Psoas muscle (tissue), 8 donors: ENCODE measurements around the gene NOC2L. TPM values are rescaled to one million over a fixed set of nuclear protein-coding genes. Genes with fewer than 3 reads are reported as not detected.
"Not testable (repeated sequence)": the region's sequence is repeated elsewhere in the genome, so short reads cannot be mapped to it uniquely, and the experiment has no call there.

Experiments
- ATAC-seq, 4 donors: fragments of 200-7000 bp; cut with Tn5 transposase; one replicate each; pipeline ENCODE4 v1.9.1; 2020; ENCODE audit warnings: moderate library complexity in 3 of 4, mild to moderate bottlenecking in 2 of 4
- DNase-seq, 2 donors: peaks; one replicate each; pipeline ENCODE4 v3.0.0-alpha.2; 2020
- H3K27ac ChIP-seq: fragments of 200-600 bp; one replicate; pipeline ENCODE4 v1.8.0; 2022
- H3K27me3 ChIP-seq, 3 donors: fragments of 200-600 bp in 1 of 3; one replicate each; pipeline versions ENCODE4 v1.6.1 to v1.8.0; 2013 to 2022; ENCODE audit warnings: low read length in 2 of 3, mild to moderate bottlenecking in 2 of 3, moderate library complexity in 1 of 3; ENCODE audit not compliant: insufficient read depth in 3 of 3
- H3K36me3 ChIP-seq, 2 donors: fragments of 200-600 bp in 1 of 2; one replicate each; pipeline versions ENCODE4 v1.6.1 to v1.8.0; 2013 to 2022; ENCODE audit warnings: low read depth in 1 of 2, mild to moderate bottlenecking in 1 of 2, moderate library complexity in 1 of 2; ENCODE audit not compliant: insufficient read depth in 1 of 2
- H3K4me1 ChIP-seq: fragments of 200-600 bp; one replicate; pipeline ENCODE4 v1.8.0; 2022
- H3K4me3 ChIP-seq: fragments of 200-600 bp; one replicate; pipeline ENCODE4 v1.8.0; 2022; ENCODE audit warnings: mild to moderate bottlenecking
- H3K9me3 ChIP-seq: fragments of 200-600 bp; one replicate; pipeline ENCODE4 v1.8.0; 2022
- WGBS, 3 donors: extraction: QIAGEN DNeasy Blood & Tissue Kit; methylation state at CpG; one replicate each; pipeline versions ENCODE4 v1.1.6 to v1.1.7; 2013; 5-methylcytosine and 5-hydroxymethylcytosine counted together
- intact Hi-C, 2 donors: fragments of 100-400 bp; cut with DNase I; formaldehyde crosslinking; loops; one replicate each; pipeline versions ENCODE4 v1.11.0 to v1.14.2; 2022
- polyA plus RNA-seq, 3 donors: library from polyadenylated mRNA; stranded (reverse); fragments of 200-250 nt; gene quantifications; one replicate each; pipeline ENCODE4 v1.2.3, GENCODE V29; 2013
- total RNA-seq, 4 donors: library from RNA; stranded (reverse); fragmentation: NEBNext Ultra II Directional in 2 of 4; extraction: Animal tissue kit (Norgen Biotek cat#: 25700) in 2 of 4; gene quantifications; one replicate each; pipeline versions ENCODE4 v1.2.1 to v1.2.4, GENCODE V29; 2021 to 2023
- TF ChIP-seq, protein P1 (sequence below): fragments of 200-600 bp; IDR thresholded peaks from one replicate; pipeline ENCODE4 v1.8.0; 2022; ENCODE audit warnings: antibody characterized with exemption
- donor health status: healthy with polysubstance abuse.
- donor health status: DM: no; HTN: no; CAD: no; lungs with moderate emphysema.
- donor health status: Bipolar disorder and iron deficiency.
- donor health status: healthy.
- donor health status: DM: yes; HTN: yes; CAD: no.
- donor health status: DM: no; HTN: no; CAD: no.
- donor health status: DM: no; HTN: no; CAD: no.
- donor health status: DM: yes; HTN: yes; CAD: no.

Gene NOC2L
- total and polyA plus RNA-seq, 7 donors = 61.4 to 106 (median 85.3) TPM

DNA sequence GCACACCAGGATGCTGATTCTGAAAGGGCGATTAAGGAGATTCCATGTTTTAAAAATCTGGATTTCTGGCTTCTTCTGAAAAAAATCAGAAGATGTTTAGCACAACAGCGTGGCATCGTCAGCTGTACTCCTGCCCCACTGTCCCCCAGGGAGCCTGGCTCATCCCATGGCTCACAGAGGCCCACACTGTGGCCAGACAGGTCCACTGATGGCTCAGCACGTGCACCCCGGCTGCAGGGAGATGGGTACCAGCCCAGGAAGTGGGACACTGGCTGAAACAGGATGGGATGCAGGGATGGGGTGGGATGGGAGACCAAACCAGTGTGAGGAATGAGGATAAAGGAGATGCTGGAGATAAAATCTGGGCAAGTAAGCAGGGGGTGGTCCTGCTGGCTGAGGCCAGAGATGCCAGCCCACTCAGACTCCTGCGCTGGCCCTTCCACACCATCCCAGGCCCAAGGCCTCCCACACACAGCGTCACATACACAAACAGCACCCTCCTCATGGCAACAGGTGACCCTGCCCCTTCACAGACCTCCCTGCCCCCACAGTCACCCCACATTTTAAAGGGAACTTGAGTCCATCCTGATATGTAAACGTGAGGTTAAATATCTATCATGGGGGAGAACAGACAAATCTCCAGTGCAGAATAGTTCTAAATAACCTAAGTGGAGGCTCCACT lies 59.3 kb downstream of the NOC2L start:
- ATAC-seq (no peak), DNase-seq (no peak)
- TF ChIP-seq, protein P1, sequence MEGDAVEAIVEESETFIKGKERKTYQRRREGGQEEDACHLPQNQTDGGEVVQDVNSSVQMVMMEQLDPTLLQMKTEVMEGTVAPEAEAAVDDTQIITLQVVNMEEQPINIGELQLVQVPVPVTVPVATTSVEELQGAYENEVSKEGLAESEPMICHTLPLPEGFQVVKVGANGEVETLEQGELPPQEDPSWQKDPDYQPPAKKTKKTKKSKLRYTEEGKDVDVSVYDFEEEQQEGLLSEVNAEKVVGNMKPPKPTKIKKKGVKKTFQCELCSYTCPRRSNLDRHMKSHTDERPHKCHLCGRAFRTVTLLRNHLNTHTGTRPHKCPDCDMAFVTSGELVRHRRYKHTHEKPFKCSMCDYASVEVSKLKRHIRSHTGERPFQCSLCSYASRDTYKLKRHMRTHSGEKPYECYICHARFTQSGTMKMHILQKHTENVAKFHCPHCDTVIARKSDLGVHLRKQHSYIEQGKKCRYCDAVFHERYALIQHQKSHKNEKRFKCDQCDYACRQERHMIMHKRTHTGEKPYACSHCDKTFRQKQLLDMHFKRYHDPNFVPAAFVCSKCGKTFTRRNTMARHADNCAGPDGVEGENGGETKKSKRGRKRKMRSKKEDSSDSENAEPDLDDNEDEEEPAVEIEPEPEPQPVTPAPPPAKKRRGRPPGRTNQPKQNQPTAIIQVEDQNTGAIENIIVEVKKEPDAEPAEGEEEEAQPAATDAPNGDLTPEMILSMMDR = no peak
- Histone ChIP-seq H3K4me3 (no peak overlapping the region), H3K9me3 (no peaks in the 10 kb centered on the region), H3K4me1 (no peaks in the 10 kb centered on the region), H3K36me3 (no peaks in the 10 kb centered on the region), H3K27me3 (peaks cover 0 to 53% (median 14%) of the 10 kb centered on the region in 3 donors), H3K27ac (no peak overlapping the region)
- intact Hi-C loops = loop anchor here in 1 of 2 donors (5.0 kb wide), 1 partner anchor 78 kb away; no protein-coding TSS in a partner anchor
- WGBS, 3 donors = 81 to 88% (median 83%) methylated on average over 8 of the region's 8 CpGs

DNA sequence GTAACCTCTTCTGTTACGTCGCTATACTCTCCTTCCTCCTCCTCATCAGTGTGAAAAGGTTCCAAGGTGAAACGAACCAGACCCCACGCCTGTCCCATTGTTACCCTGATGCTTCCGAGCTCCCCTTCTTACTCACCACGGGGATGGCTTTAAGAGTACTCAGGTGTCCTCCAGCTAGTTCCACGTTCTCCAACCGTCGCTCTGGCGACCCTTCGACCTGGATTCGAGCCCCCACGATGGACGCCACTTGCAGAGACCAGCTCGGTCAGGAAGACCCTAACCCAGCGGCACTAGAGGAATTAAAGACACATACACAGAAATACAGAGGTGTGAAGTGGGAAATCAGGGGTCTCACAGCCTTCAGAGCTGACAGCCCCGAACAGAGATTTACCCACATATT lies 61.1 kb downstream of the NOC2L start:
- WGBS, 3 donors = 68 to 71% (median 69%) methylated on average over 17 of the region's 17 CpGs
- H3K9me3 ChIP-seq, H3K4me3 ChIP-seq, H3K4me1 ChIP-seq, H3K36me3 ChIP-seq, intact Hi-C loops, ATAC-seq, H3K27ac ChIP-seq: not testable (repeated sequence)
- H3K27me3 ChIP-seq = peaks cover 0 to 51% (median 9%) of the 10 kb centered on the region in 3 donors
- DNase-seq = peak in 1 of 2 donors; percentile 39

DNA sequence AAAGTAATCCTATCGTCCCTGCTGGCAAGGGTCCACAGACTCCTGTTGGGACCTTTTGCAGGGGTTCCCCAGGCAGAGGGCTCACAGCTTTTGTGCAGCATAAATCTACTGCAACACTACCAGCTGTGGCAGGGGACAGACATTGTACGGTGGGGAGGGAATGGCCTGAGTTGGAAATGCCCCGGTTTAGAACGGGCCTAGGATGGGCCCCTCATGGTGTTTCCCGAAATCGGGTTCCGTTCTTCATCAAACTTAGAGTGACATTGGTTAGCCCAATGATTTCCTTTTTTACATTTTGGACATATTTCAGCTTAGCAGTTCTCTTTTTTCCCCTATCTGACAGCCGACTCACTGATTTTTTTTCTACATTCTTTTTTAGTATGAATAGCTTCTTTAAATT lies 61.8 kb downstream of the NOC2L start:
- Histone ChIP-seq H3K27me3 (peaks cover 0 to 53% (median 7%) of the 10 kb centered on the region in 3 donors), H3K27ac (no peak overlapping the region), H3K36me3 (no peaks in the 10 kb centered on the region), H3K9me3 (no peaks in the 10 kb centered on the region), H3K4me3 (no peak overlapping the region), H3K4me1 (no peaks in the 10 kb centered on the region)
- no peak for ATAC-seq
- DNase-seq = no peak
- WGBS, 3 donors = 43 to 52% (median 45%) methylated on average over 8 of the region's 8 CpGs
- intact Hi-C loops = no loop called here
- TF ChIP-seq, protein P1 = no peak

Other genes starting within 250 kb of the NOC2L start
- 1 to 10 TPM in 2 of 4 donors, under 1 TPM in 1, not detected in 1; 0.37 to 6.9 (median 1.5) TPM for gene SAMD11, start 35.3 kb downstream of the NOC2L start, total RNA-seq
- 1 to 10 TPM in 1 of 3 donors, under 1 TPM in 2; 0.28 to 1.5 (median 0.58) TPM for gene SAMD11, start 35.3 kb downstream of the NOC2L start, polyA plus RNA-seq
- gene KLHL17, start 1.3 kb upstream of the NOC2L start, total RNA-seq = 1 to 10 TPM; 2.1 to 3.8 (median 3.0) TPM
- 1 to 10 TPM; 3.4 to 5.5 (median 4.1) TPM for gene KLHL17, start 1.3 kb upstream of the NOC2L start, polyA plus RNA-seq
- not detected for gene PLEKHN1, start 7.2 kb upstream of the NOC2L start, total RNA-seq
- under 1 TPM in 1 of 3 donors, not detected in 2; 0.03 TPM for gene PLEKHN1, start 7.2 kb upstream of the NOC2L start, polyA plus RNA-seq
- gene PERM1, start 22.8 kb upstream of the NOC2L start, total RNA-seq = 100 to 1,000 TPM in 2 of 4 donors, 10 to 100 TPM in 2; 13.9 to 249 (median 109) TPM
- gene PERM1, start 22.8 kb upstream of the NOC2L start, polyA plus RNA-seq = 100 to 1,000 TPM in 1 of 3 donors, 10 to 100 TPM in 2; 38.1 to 239 (median 58.5) TPM
- gene HES4, start 40.8 kb upstream of the NOC2L start, total RNA-seq = 10 to 100 TPM in 3 of 4 donors, 1 to 10 TPM in 1; 7.2 to 21.8 (median 12.6) TPM
- gene HES4, start 40.8 kb upstream of the NOC2L start, polyA plus RNA-seq = 10 to 100 TPM in 1 of 3 donors, 1 to 10 TPM in 2; 2.3 to 20.2 (median 5.4) TPM
- 10 to 100 TPM in 1 of 4 donors, 1 to 10 TPM in 3; 2.9 to 12.4 (median 8.1) TPM for gene ISG15, start 54.2 kb upstream of the NOC2L start, total RNA-seq
- gene ISG15, start 54.2 kb upstream of the NOC2L start, polyA plus RNA-seq = 10 to 100 TPM; 13.3 to 22.1 (median 17.1) TPM
- 1 to 10 TPM; 3.4 to 5.4 (median 4.6) TPM for gene AGRN, start 60.9 kb upstream of the NOC2L start, total RNA-seq
- gene AGRN, start 60.9 kb upstream of the NOC2L start, polyA plus RNA-seq = 1 to 10 TPM; 1.3 to 3.0 (median 1.4) TPM
- gene RNF223, start 115.0 kb upstream of the NOC2L start, total RNA-seq = not detected
- not detected for gene RNF223, start 115.0 kb upstream of the NOC2L start, polyA plus RNA-seq
- gene C1orf159, start 156.8 kb upstream of the NOC2L start, total RNA-seq = 1 to 10 TPM; 1.5 to 3.5 (median 2.6) TPM
- 1 to 10 TPM; 4.1 to 6.7 (median 4.3) TPM for gene C1orf159, start 156.8 kb upstream of the NOC2L start, polyA plus RNA-seq
- gene TTLL10, start 214.6 kb upstream of the NOC2L start, total RNA-seq = under 1 TPM in 1 of 4 donors, not detected in 3; 0.27 TPM
- under 1 TPM; 0.03 to 0.10 (median 0.10) TPM for gene TTLL10, start 214.6 kb upstream of the NOC2L start, polyA plus RNA-seq
- under 1 TPM in 1 of 4 donors, not detected in 3; 0.27 TPM for gene TNFRSF18, start 247.3 kb upstream of the NOC2L start, total RNA-seq
- under 1 TPM; 0.04 to 0.76 (median 0.13) TPM for gene TNFRSF18, start 247.3 kb upstream of the NOC2L start, polyA plus RNA-seq